ENCODE measurements around the gene KATNB1.
"Not testable (repeated sequence)": the region's sequence is repeated elsewhere in the genome, so short reads cannot be mapped to it uniquely, and the experiment has no call there.

KATNB1 gene

DNA sequence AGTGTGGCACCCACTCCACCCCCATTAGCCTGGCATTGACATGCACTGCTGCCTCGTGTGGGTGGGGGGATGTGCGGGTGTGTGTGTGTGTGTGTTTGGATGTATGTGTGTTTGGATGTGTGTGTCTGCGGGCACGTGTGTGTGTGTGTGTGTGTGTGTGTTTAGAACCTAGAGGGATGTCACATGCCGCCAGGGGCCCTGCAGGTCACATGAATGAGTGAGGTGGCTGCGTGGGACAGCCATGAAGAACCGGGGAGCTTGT, 9.0 kb downstream of the KATNB1 start:
- Histone ChIP-seq H3K27ac (ENCODE audit: low read depth, low read length, poor library complexity, severe bottlenecking) (no peak overlapping the region), H2AFZ (ENCODE audit: low read length) (no peak overlapping the region), H3K27me3 (ENCODE audit: insufficient read depth, low read length) (no peaks in the 10 kb centered on the region), H3K4me1 (ENCODE audit: insufficient read depth, low read length, severe bottlenecking) (no peaks in the 10 kb centered on the region), H3K4me2 (ENCODE audit: low read length) (no peak overlapping the region), H4K20me1 (ENCODE audit: insufficient read depth, low read length) (no peaks in the 10 kb centered on the region), H3K9me3 (ENCODE audit: low read length) (no peaks in the 10 kb centered on the region), H3K9ac (ENCODE audit: low read length) (no peak overlapping the region), H3K4me3 (ENCODE audit: low read depth, low read length, poor library complexity, severe bottlenecking) (no peak overlapping the region), H3K9me2 (ENCODE audit: low read depth, low read length) (no peaks in the 10 kb centered on the region), H3K79me2 (ENCODE audit: insufficient read depth, low read length) (no peaks in the 10 kb centered on the region), H3K36me3 (ENCODE audit: insufficient read depth, low read length) (peaks cover 15% of the 10 kb centered on the region), H3F3A (ENCODE audit: insufficient read depth, low read length) (no peaks in the 10 kb centered on the region)
- TF ChIP-seq CTCF (IDR thresholded peaks at IDR 0.05; ENCODE audit: low read length) (no peak), EZH2 (IDR thresholded peaks at IDR 0.05; ENCODE audit: borderline replicate concordance, low read length) (no peak)

DNA sequence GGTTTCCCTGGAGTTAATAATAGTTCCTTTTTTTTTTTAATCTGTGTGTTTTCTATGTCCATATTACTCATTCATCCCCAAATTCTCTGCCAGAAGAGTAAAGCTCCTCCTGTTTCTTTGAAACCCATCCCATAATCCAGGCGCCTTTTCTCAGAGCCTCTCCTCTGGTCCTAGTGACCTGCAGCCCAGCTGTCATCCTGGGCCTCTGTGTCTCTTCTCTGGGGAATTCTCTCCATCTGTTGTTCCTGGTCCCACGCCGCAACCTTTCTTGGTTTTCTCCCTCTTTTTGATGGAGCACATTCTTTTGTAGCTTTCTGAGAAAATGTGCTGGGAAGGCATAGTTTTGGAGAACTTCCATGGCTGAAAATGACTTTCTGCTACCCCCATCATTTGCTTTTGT, 10.2 kb downstream of the KATNB1 start:
- TF ChIP-seq EZH2 (IDR thresholded peaks at IDR 0.05; ENCODE audit: borderline replicate concordance, low read length) = no peak
- TF ChIP-seq CTCF (IDR thresholded peaks at IDR 0.05; ENCODE audit: low read length) = no peak
- no peak overlapping the region for H3K4me3 ChIP-seq (ENCODE audit: low read depth, low read length, poor library complexity, severe bottlenecking)

DNA sequence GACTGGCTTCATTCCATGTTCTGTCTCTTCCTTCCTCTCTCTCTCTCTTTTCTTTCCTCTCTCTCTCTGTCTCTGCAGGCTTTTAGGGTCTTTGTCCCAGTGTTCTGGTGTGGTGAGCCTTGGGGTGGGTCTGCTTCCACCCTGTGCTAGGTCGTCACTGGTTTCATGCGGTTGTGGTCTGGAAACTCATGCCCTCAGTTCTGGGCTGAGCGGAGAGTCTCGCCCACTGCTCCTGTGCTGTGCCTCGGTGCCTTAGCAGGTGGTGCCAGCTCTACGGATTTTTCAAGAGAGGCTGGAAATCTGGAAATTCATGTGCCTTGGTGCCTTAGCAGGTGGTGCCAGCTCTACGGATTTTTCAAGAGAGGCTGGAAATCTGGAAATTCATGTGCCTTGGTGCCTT, 10.7 kb downstream of the KATNB1 start:
- H3K27me3 ChIP-seq (ENCODE audit: insufficient read depth, low read length); H3K4me2 ChIP-seq (ENCODE audit: low read length); H3K9me2 ChIP-seq (ENCODE audit: low read depth, low read length); H3K4me3 ChIP-seq (ENCODE audit: low read depth, low read length, poor library complexity, severe bottlenecking); H3K4me1 ChIP-seq (ENCODE audit: insufficient read depth, low read length, severe bottlenecking); H3K79me2 ChIP-seq (ENCODE audit: insufficient read depth, low read length); H4K20me1 ChIP-seq (ENCODE audit: insufficient read depth, low read length); H3K9ac ChIP-seq (ENCODE audit: low read length); H3K27ac ChIP-seq (ENCODE audit: low read depth, low read length, poor library complexity, severe bottlenecking); H3K9me3 ChIP-seq (ENCODE audit: low read length); H2AFZ ChIP-seq (ENCODE audit: low read length); H3F3A ChIP-seq (ENCODE audit: insufficient read depth, low read length): not testable (repeated sequence)
- peaks cover 15% of the 10 kb centered on the region for H3K36me3 ChIP-seq (ENCODE audit: insufficient read depth, low read length)

More for the DNA sequence above, 10.2 kb downstream of the KATNB1 start:
- Histone ChIP-seq H3K9me3 (ENCODE audit: low read length) (no peaks in the 10 kb centered on the region), H3K9ac (ENCODE audit: low read length) (no peak overlapping the region), H3K79me2 (ENCODE audit: insufficient read depth, low read length) (no peaks in the 10 kb centered on the region), H3K4me2 (ENCODE audit: low read length) (no peak overlapping the region), H3F3A (ENCODE audit: insufficient read depth, low read length) (no peaks in the 10 kb centered on the region), H2AFZ (ENCODE audit: low read length) (no peak overlapping the region), H4K20me1 (ENCODE audit: insufficient read depth, low read length) (no peaks in the 10 kb centered on the region), H3K27me3 (ENCODE audit: insufficient read depth, low read length) (no peaks in the 10 kb centered on the region), H3K4me1 (ENCODE audit: insufficient read depth, low read length, severe bottlenecking) (no peaks in the 10 kb centered on the region), H3K27ac (ENCODE audit: low read depth, low read length, poor library complexity, severe bottlenecking) (no peak overlapping the region), H3K36me3 (ENCODE audit: insufficient read depth, low read length) (peaks cover 15% of the 10 kb centered on the region), H3K9me2 (ENCODE audit: low read depth, low read length) (no peaks in the 10 kb centered on the region)

- Histone ChIP-seq H3K4me1 (ENCODE audit: insufficient read depth, low read length, severe bottlenecking) (no peaks in the 10 kb centered on the region), H3K27ac (ENCODE audit: low read depth, low read length, poor library complexity, severe bottlenecking) (no peak overlapping the region), H3K9ac (ENCODE audit: low read length) (no peak overlapping the region), H3K79me2 (ENCODE audit: insufficient read depth, low read length) (no peaks in the 10 kb centered on the region), H3K4me2 (ENCODE audit: low read length) (no peak overlapping the region), H3K9me2 (ENCODE audit: low read depth, low read length) (no peaks in the 10 kb centered on the region), H2AFZ (ENCODE audit: low read length) (no peak overlapping the region), H3K36me3 (ENCODE audit: insufficient read depth, low read length) (peaks cover 12% of the 10 kb centered on the region), H4K20me1 (ENCODE audit: insufficient read depth, low read length) (no peaks in the 10 kb centered on the region), H3K9me3 (ENCODE audit: low read length) (no peaks in the 10 kb centered on the region), H3K27me3 (ENCODE audit: insufficient read depth, low read length) (no peaks in the 10 kb centered on the region), H3F3A (ENCODE audit: insufficient read depth, low read length) (no peaks in the 10 kb centered on the region), H3K4me3 (ENCODE audit: low read depth, low read length, poor library complexity, severe bottlenecking) (no peak overlapping the region)
- no peak for TF ChIP-seq CTCF (IDR thresholded peaks at IDR 0.05; ENCODE audit: low read length)
- no peak for TF ChIP-seq EZH2 (IDR thresholded peaks at IDR 0.05; ENCODE audit: borderline replicate concordance, low read length)
Measured at GRCh38 chr16:57747091-57747490, 11.5 kb downstream of the KATNB1 start.
